Activated naive CD8-positive, alpha-beta T cell treated with anti-CD3 and anti-CD28 coated beads for 36 hours (primary cell): ENCODE data around the gene CNTLN. TPM values are rescaled to one million over a fixed set of nuclear protein-coding genes. Genes with fewer than 3 reads are reported as not detected.

Experiments
- DNase-seq: peaks from one replicate; pipeline ENCODE4 v3.0.0; 2021
- H3K27ac Mint-ChIP-seq: one replicate; pipeline ENCODE4 v1.8.0; 2022; ENCODE audit warnings: mild to moderate bottlenecking, moderate library complexity, mixed read lengths
- H3K27me3 Mint-ChIP-seq: one replicate; pipeline ENCODE4 v1.8.0; 2022; ENCODE audit warnings: mild to moderate bottlenecking, mixed read lengths
- H3K36me3 Mint-ChIP-seq: one replicate; pipeline ENCODE4 v1.8.0; 2021; ENCODE audit warnings: mild to moderate bottlenecking, mixed read lengths
- H3K4me1 Mint-ChIP-seq: one replicate; pipeline ENCODE4 v1.8.0; 2021; ENCODE audit warnings: mixed read lengths
- H3K4me3 Mint-ChIP-seq: one replicate; pipeline ENCODE4 v1.8.0; 2022; ENCODE audit warnings: mild to moderate bottlenecking, moderate library complexity, mixed read lengths
- H3K9me3 Mint-ChIP-seq: one replicate; pipeline ENCODE4 v1.8.0; 2022; ENCODE audit warnings: mixed read lengths
- total RNA-seq, 2 experiments: library from RNA; stranded (reverse); gene quantifications; one replicate each; pipeline ENCODE4 v1.2.3, GENCODE V29; 2021

Gene CNTLN
- under 1 TPM; 0.60 to 0.68 TPM for total RNA-seq

GRCh38 chr9:17134396-17135294 is at the start of gene CNTLN:
TSS of gene CNTLN (plus strand) at chr9:17135040. CDS start at chr9:17135066, 26 bp downstream.
- peak; percentile 58 for DNase-seq
- H3K27ac Mint-ChIP-seq: no peak within 1 kb of the TSS
- H3K4me3 Mint-ChIP-seq: peak within 1 kb of the TSS; percentile 60
- H3K4me1 Mint-ChIP-seq: peaks cover 8% of the 10 kb centered on the region
- peaks cover 2% of the 10 kb centered on the region for H3K9me3 Mint-ChIP-seq
- H3K27me3 Mint-ChIP-seq: peaks cover 60% of the 10 kb centered on the region
- H3K36me3 Mint-ChIP-seq: peaks cover 4% of the 10 kb centered on the region

DNA sequence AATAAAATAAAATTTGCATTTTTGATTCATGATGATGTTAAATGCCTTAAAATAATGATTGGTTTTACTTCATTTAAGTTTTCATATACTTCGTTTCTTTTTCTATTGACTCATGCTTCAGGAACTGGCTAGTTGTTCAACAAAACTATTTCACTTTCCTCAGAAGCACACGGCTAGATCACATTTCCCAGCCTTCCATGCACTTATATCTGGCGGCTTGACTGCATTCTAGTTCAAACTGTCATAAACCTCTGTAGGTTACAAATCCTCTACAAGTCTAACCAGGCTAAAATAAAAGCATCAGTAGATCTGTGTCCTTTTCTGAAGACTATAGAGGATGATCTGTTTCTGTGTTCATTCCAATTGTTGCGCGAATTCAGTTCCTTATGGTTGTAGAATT is 46.3 kb upstream of the CNTLN start:
- Mint-ChIP-seq H3K9me3 (no peaks in the 10 kb centered on the region), H3K27ac (no peak overlapping the region), H3K4me1 (no peaks in the 10 kb centered on the region), H3K4me3 (no peak overlapping the region), H3K27me3 (no peaks in the 10 kb centered on the region), H3K36me3 (no peaks in the 10 kb centered on the region)
- no peak for DNase-seq

GRCh38 chr9:17090041-17090440 is 44.8 kb upstream of the CNTLN start:
- H3K27me3 Mint-ChIP-seq: no peaks in the 10 kb centered on the region
- no peaks in the 10 kb centered on the region for H3K4me1 Mint-ChIP-seq
- no peaks in the 10 kb centered on the region for H3K9me3 Mint-ChIP-seq
- no peak overlapping the region for H3K27ac Mint-ChIP-seq
- no peaks in the 10 kb centered on the region for H3K36me3 Mint-ChIP-seq
- no peak for DNase-seq
- H3K4me3 Mint-ChIP-seq: no peak overlapping the region

DNA sequence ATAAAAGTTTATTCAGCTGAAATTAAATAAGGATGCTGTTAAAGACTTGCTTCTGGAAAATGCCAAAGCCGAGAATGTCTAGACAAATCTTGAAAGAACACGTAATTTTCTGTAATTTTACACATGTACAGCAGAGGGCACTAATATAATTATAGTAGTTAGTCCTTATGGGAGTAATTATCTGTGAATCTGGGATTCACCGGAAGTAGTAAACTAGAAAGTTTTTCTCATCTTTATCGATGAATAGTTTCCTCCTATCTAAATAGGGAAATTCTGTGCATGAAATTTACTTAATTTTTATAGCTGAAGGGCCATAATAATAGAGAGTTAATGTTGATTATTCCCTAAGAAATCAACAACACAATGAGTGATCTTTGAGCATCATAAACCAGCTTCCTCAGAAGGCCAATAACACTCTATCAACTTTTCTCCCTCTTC is 18.4 kb upstream of the CNTLN start:
- no peak for DNase-seq
- H3K4me3 Mint-ChIP-seq: no peak overlapping the region
- H3K36me3 Mint-ChIP-seq: no peaks in the 10 kb centered on the region
- no peaks in the 10 kb centered on the region for H3K9me3 Mint-ChIP-seq
- H3K4me1 Mint-ChIP-seq: no peaks in the 10 kb centered on the region
- no peak overlapping the region for H3K27ac Mint-ChIP-seq
- H3K27me3 Mint-ChIP-seq: peaks cover 4% of the 10 kb centered on the region

DNA sequence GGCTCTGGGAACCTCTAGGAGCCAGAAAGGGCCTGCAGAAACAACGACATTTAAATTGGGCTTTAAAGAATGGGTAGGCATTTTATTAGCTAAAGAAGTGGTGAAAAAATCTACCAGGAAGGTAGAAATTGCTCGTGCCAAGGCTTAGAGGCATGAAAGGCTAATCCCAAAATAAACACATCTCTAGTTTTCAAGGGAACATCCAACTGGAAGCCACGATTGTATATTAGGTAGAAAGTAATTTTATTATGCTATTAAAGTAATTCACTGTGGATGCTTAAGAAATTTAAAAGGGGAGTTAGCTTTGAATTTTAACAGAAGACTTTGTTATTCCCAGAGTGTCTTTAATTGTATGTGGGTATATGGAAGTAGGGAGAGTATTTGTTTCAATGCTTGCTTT is 17.5 kb upstream of the CNTLN start:
- Mint-ChIP-seq H3K4me1 (no peaks in the 10 kb centered on the region), H3K27me3 (peaks cover 4% of the 10 kb centered on the region), H3K4me3 (no peak overlapping the region), H3K36me3 (no peaks in the 10 kb centered on the region), H3K9me3 (peaks cover 2% of the 10 kb centered on the region), H3K27ac (no peak overlapping the region)
- no peak for DNase-seq

DNA sequence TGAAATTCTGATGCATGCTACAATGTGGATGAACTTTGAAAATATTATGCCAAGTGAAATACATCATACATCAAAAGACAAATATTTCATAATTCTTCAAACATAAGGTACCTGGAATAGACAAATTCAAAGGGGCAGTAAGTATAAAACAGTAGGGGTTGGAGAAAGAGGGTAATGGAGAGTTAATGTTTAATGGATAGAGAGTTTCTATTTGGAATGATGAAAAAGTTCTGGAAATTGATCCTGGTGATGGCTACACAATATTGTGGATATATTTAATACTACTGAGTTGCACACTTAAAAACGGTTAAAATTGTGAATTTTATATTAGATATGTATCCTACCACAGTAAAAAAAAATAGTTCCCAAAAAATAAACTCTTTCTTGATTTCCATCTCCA is 14.6 kb upstream of the CNTLN start:
- Mint-ChIP-seq H3K4me1 (no peaks in the 10 kb centered on the region), H3K4me3 (no peak overlapping the region), H3K9me3 (peaks cover 2% of the 10 kb centered on the region), H3K27ac (no peak overlapping the region), H3K27me3 (no peaks in the 10 kb centered on the region), H3K36me3 (no peaks in the 10 kb centered on the region)
- no peak for DNase-seq

- no peaks in the 10 kb centered on the region for H3K4me1 Mint-ChIP-seq
- DNase-seq: no peak
- no peak overlapping the region for H3K27ac Mint-ChIP-seq
- H3K9me3 Mint-ChIP-seq: peaks cover 2% of the 10 kb centered on the region
- no peak overlapping the region for H3K4me3 Mint-ChIP-seq
- no peaks in the 10 kb centered on the region for H3K27me3 Mint-ChIP-seq
- no peaks in the 10 kb centered on the region for H3K36me3 Mint-ChIP-seq
These were observed 13.6 kb upstream of the CNTLN start for GRCh38 chr9:17121264-17121663.

- Mint-ChIP-seq H3K27ac (no peak overlapping the region), H3K9me3 (no peaks in the 10 kb centered on the region), H3K4me1 (peaks cover 6% of the 10 kb centered on the region), H3K27me3 (peaks cover 37% of the 10 kb centered on the region), H3K36me3 (peaks cover 2% of the 10 kb centered on the region), H3K4me3 (no peak overlapping the region)
- DNase-seq: no peak
These were observed 4.5 kb upstream of the CNTLN start for GRCh38 chr9:17130291-17130690.

DNA sequence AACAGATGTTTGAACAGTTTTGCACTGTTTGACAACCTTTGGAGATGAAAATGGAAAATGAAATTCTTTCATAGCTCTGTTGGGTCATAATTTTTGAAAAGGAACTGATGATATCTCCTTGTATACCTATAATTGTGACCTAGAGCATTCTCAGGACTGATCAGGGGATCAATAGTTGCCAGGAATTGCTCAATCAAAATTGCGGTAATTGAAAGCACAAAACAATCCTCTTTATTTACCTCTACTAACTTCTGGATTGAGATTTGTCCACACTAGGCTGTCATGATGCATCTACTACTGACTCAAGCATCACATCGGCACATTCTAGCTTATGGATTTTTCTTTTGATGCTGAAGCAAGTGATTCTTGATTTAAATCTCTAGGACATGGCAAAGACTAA is 4.1 kb upstream of the CNTLN start:
- H3K9me3 Mint-ChIP-seq: no peaks in the 10 kb centered on the region
- H3K4me3 Mint-ChIP-seq: no peak overlapping the region
- no peak for DNase-seq
- H3K36me3 Mint-ChIP-seq: peaks cover 2% of the 10 kb centered on the region
- H3K4me1 Mint-ChIP-seq: peaks cover 8% of the 10 kb centered on the region
- no peak overlapping the region for H3K27ac Mint-ChIP-seq
- H3K27me3 Mint-ChIP-seq: peaks cover 40% of the 10 kb centered on the region

DNA sequence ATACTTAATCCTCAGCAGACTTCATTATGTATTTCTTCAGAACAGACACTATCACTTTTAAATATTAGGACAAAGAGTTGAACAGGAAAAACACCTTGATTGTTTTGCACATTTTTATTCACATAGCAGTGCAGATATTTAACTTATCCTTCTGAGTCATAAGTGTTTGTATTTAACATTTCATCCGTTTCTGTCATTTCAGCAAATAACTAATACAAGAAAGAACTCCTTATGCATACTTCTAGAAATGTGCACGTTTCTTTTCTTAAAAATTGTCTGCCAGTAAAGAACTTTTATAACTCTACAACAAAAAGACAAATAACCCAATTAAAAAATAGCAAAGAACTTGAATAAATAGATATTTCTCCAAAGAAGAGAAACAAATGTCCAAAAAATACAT is 3.3 kb upstream of the CNTLN start:
- H3K27me3 Mint-ChIP-seq: peaks cover 47% of the 10 kb centered on the region
- DNase-seq: no peak
- peaks cover 4% of the 10 kb centered on the region for H3K36me3 Mint-ChIP-seq

GRCh38 chr9:17135295-17136160 is 688 bp downstream of the CNTLN start:
- Mint-ChIP-seq H3K9me3 (peaks cover 2% of the 10 kb centered on the region), H3K27me3 (peaks cover 60% of the 10 kb centered on the region), H3K27ac (no peak overlapping the region), H3K4me1 (peaks cover 8% of the 10 kb centered on the region), H3K4me3 (peak overlapping the region; percentile 60), H3K36me3 (peaks cover 4% of the 10 kb centered on the region)
- peak; percentile 1 for DNase-seq

More for the DNA sequence above, 3.3 kb upstream of the CNTLN start:
- Mint-ChIP-seq H3K4me3 (no peak overlapping the region), H3K4me1 (peaks cover 8% of the 10 kb centered on the region), H3K27ac (no peak overlapping the region), H3K9me3 (peaks cover 2% of the 10 kb centered on the region)

DNA sequence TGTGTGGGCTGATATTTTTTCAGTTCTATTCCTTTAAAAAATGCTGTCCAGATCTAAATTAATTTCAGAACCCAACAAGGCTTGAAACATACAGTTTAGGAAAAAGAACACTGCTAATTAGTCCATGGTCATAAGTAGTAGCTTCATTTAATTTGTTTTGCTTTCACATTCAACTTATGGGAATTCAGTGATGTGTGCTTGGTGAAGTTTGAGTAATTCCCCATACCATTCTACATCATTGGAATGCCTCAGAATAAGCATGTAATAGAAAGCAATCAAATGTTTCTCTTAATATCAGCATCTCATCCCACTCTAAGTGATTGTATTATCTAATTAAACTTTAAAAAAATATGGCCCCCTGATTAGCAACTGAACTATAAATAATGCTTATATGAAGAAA is 2.7 kb downstream of the CNTLN start:
- Mint-ChIP-seq H3K36me3 (peaks cover 4% of the 10 kb centered on the region), H3K9me3 (peaks cover 2% of the 10 kb centered on the region), H3K4me1 (peaks cover 8% of the 10 kb centered on the region), H3K4me3 (no peak overlapping the region), H3K27ac (no peak overlapping the region), H3K27me3 (peaks cover 48% of the 10 kb centered on the region)
- DNase-seq: no peak

- H3K4me3 Mint-ChIP-seq: no peak overlapping the region
- peaks cover 39% of the 10 kb centered on the region for H3K27me3 Mint-ChIP-seq
- peaks cover 4% of the 10 kb centered on the region for H3K36me3 Mint-ChIP-seq
- no peak overlapping the region for H3K27ac Mint-ChIP-seq
- DNase-seq: no peak
- H3K4me1 Mint-ChIP-seq: peaks cover 8% of the 10 kb centered on the region
- H3K9me3 Mint-ChIP-seq: peaks cover 2% of the 10 kb centered on the region
These were observed 3.7 kb downstream of the CNTLN start for GRCh38 chr9:17138503-17138902.

GRCh38 chr9:17140418-17140817 is 5.6 kb downstream of the CNTLN start:
- no peak for DNase-seq
- Mint-ChIP-seq H3K36me3 (peaks cover 2% of the 10 kb centered on the region), H3K27me3 (peaks cover 23% of the 10 kb centered on the region), H3K4me1 (peaks cover 2% of the 10 kb centered on the region), H3K9me3 (peaks cover 2% of the 10 kb centered on the region), H3K27ac (no peak overlapping the region), H3K4me3 (no peak overlapping the region)

GRCh38 chr9:17148324-17148723 is 13.5 kb downstream of the CNTLN start:
- no peak overlapping the region for H3K4me3 Mint-ChIP-seq
- no peak overlapping the region for H3K27ac Mint-ChIP-seq
- H3K27me3 Mint-ChIP-seq: no peaks in the 10 kb centered on the region
- no peak for DNase-seq
- H3K9me3 Mint-ChIP-seq: peaks cover 9% of the 10 kb centered on the region
- no peaks in the 10 kb centered on the region for H3K36me3 Mint-ChIP-seq
- H3K4me1 Mint-ChIP-seq: no peaks in the 10 kb centered on the region
